ENCODE measurements around the gene TST. TPM values are rescaled to one million over a fixed set of nuclear protein-coding genes. Genes with fewer than 3 reads are reported as not detected.

The TST gene
- total RNA-seq, 1 experiment from 2014 or later = 44.9 TPM

DNA sequence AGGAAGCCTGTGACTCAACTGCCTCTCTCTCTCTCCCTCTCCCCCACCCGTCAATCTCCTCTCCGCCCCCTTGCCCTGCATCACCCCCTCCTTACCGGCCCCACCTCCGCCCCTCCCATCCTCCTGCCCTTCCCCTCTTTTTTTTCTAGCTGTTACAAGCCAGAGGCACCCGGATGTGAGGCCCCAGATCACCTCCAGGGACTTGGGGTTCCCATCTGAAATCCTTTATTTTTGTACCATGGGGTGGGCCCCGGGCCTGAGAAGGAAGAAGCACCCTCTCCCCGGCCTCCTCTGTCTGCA, 43.1 kb upstream of the TST start:
- no peaks in the 10 kb centered on the region for H3K36me3 Mint-ChIP-seq (ENCODE audit: insufficient read depth, unreplicated experiment)
- TF ChIP-seq CTCF (IDR thresholded peaks at IDR 0.05; ENCODE audit: insufficient read depth in 1 of 2, low read depth in 1 of 2, low read length in 1 of 2, severe bottlenecking in 1 of 2, unreplicated experiment in 1 of 2) = no peak
- no peaks in the 10 kb centered on the region for H3K27me3 ChIP-seq (replicated peaks; ENCODE audit: control insufficient read depth, insufficient read depth, low read length)
- ChIA-PET POLR2A (no interaction called here), CTCF (no interaction called here)
- no TSS peak for BruUV-seq (replicated peaks)
- H3K4me1 Mint-ChIP-seq (ENCODE audit: low read depth, unreplicated experiment) = no peaks in the 10 kb centered on the region
- no peak overlapping the region for H3K4me3 ChIP-seq (ENCODE audit: low read depth, low read length)
- no peaks in the 10 kb centered on the region for H3K9me3 ChIP-seq
- peaks cover 6% of the 10 kb centered on the region; the same call in 1 of the 2 replicates for H3K4me1 ChIP-seq
- no peak overlapping the region for H3K4me3 Mint-ChIP-seq (ENCODE audit: unreplicated experiment)
- H3K27me3 Mint-ChIP-seq (ENCODE audit: insufficient read depth, unreplicated experiment) = no peaks in the 10 kb centered on the region
- no peaks in the 10 kb centered on the region for H3K36me3 ChIP-seq (ENCODE audit: control insufficient read depth, insufficient read depth, low read length)
- intact Hi-C loops (cut with micrococcal nuclease; ENCODE audit: unreplicated experiment) = no loop called here
- no peak for DNase-seq
- H3K9me3 Mint-ChIP-seq (ENCODE audit: unreplicated experiment) = no peaks in the 10 kb centered on the region
- no peak overlapping the region for H3K27ac Mint-ChIP-seq (ENCODE audit: unreplicated experiment)

DNA sequence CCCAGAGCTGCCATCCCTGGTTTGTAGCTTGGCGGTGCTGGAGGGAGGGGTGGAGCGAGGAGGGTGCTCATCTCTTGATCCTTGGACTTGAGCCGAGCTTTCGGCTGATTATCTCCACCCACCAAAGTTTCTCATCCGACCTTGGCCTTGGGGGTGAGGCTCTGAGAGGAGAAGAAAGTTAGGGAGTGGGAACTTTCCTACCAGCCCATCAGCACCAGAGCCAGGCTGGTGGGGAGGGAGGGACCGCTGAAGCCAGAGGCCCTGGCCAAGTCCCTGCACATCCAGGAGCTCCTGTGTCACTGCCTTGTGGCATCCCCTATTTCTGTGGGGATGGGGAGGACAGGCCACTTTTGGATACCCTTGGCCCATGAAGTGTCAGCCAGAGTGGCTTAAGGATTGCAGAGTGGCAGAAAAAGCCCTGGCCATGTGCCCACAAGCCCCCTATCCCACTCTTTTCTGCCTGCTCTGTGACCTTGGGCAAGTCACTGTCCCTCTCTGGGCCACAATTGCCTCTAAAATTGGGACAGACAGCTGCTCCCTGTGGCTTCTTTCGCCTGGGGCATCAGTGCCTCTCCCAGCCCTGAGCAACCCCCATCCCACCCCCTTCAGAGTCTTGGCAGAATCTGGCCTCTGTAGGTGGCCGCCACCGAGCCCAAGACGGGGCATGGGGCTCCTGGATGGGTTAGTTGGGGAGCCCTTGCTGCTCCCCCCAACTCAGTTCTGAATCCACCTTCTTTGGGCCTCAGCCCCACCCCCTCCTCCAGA, 42.5 kb upstream of the TST start:
- ChIA-PET POLR2A (no interaction called here), CTCF (no interaction called here)
- BruUV-seq (replicated peaks) = no TSS peak
- Histone ChIP-seq H3K4me3 (ENCODE audit: low read depth, low read length) (no peak overlapping the region), H3K4me1 (peaks cover 6% of the 10 kb centered on the region; the same call in 1 of the 2 replicates), H3K9me3 (no peaks in the 10 kb centered on the region), H3K36me3 (ENCODE audit: control insufficient read depth, insufficient read depth, low read length) (no peaks in the 10 kb centered on the region), H3K27me3 (replicated peaks; ENCODE audit: control insufficient read depth, insufficient read depth, low read length) (no peaks in the 10 kb centered on the region)
- intact Hi-C loops (cut with micrococcal nuclease; ENCODE audit: unreplicated experiment) = no loop called here
- H3K4me1 Mint-ChIP-seq (ENCODE audit: low read depth, unreplicated experiment) = no peaks in the 10 kb centered on the region
- no peak for TF ChIP-seq CTCF (IDR thresholded peaks at IDR 0.05; ENCODE audit: insufficient read depth in 1 of 2, low read depth in 1 of 2, low read length in 1 of 2, severe bottlenecking in 1 of 2, unreplicated experiment in 1 of 2)
- no peak overlapping the region for H3K4me3 Mint-ChIP-seq (ENCODE audit: unreplicated experiment)
- H3K9me3 Mint-ChIP-seq (ENCODE audit: unreplicated experiment) = no peaks in the 10 kb centered on the region
- no peaks in the 10 kb centered on the region for H3K36me3 Mint-ChIP-seq (ENCODE audit: insufficient read depth, unreplicated experiment)
- DNase-seq = no peak
- H3K27me3 Mint-ChIP-seq (ENCODE audit: insufficient read depth, unreplicated experiment) = no peaks in the 10 kb centered on the region
- H3K27ac Mint-ChIP-seq (ENCODE audit: unreplicated experiment) = no peak overlapping the region

GRCh38 chr22:37060801-37061610, 41.8 kb upstream of the TST start:
- BruUV-seq (replicated peaks) = no TSS peak
- DNase-seq = no peak
- no peaks in the 10 kb centered on the region for H3K9me3 ChIP-seq
- H3K27me3 ChIP-seq (replicated peaks; ENCODE audit: control insufficient read depth, insufficient read depth, low read length) = no peaks in the 10 kb centered on the region
- ChIA-PET POLR2A (no interaction called here), CTCF (no interaction called here)
- H3K4me3 Mint-ChIP-seq (ENCODE audit: unreplicated experiment) = no peak overlapping the region
- H3K4me1 Mint-ChIP-seq (ENCODE audit: low read depth, unreplicated experiment) = no peaks in the 10 kb centered on the region
- H3K36me3 ChIP-seq (ENCODE audit: control insufficient read depth, insufficient read depth, low read length) = no peaks in the 10 kb centered on the region
- no peak for TF ChIP-seq CTCF (IDR thresholded peaks at IDR 0.05; ENCODE audit: insufficient read depth in 1 of 2, low read depth in 1 of 2, low read length in 1 of 2, severe bottlenecking in 1 of 2, unreplicated experiment in 1 of 2)
- H3K9me3 Mint-ChIP-seq (ENCODE audit: unreplicated experiment) = no peaks in the 10 kb centered on the region
- H3K27ac Mint-ChIP-seq (ENCODE audit: unreplicated experiment) = no peak overlapping the region
- H3K4me3 ChIP-seq (ENCODE audit: low read depth, low read length) = no peak overlapping the region
- no peaks in the 10 kb centered on the region for H3K36me3 Mint-ChIP-seq (ENCODE audit: insufficient read depth, unreplicated experiment)
- H3K4me1 ChIP-seq = peaks cover 6% of the 10 kb centered on the region; the same call in 1 of the 2 replicates
- no peaks in the 10 kb centered on the region for H3K27me3 Mint-ChIP-seq (ENCODE audit: insufficient read depth, unreplicated experiment)
- intact Hi-C loops (cut with micrococcal nuclease; ENCODE audit: unreplicated experiment) = no loop called here
